Sigmoid colon (tissue), 4 donors: ENCODE measurements around the gene POLR1E.

Source experiments
- CTCF ChIP-seq, 4 experiments: fragments of 450-650 bp in 3 of 4; fragments of 200-600 bp in 1 of 4; IDR thresholded peaks; one replicate each; pipeline ENCODE4 v1.5.1; 2016 to 2019; ENCODE audit warnings: antibody characterized with exemption in 4 of 4, mild to moderate bottlenecking in 3 of 4, moderate library complexity in 2 of 4
- POLR2A ChIP-seq, 2 donors: fragments of 450-650 bp; IDR thresholded peaks; one replicate each; pipeline ENCODE4 v1.6.1; 2016; ENCODE audit warnings: antibody characterized with exemption in 2 of 2, mild to moderate bottlenecking in 2 of 2, moderate library complexity in 2 of 2
- POLR2AphosphoS5 ChIP-seq, 4 donors: sonication (generic); formaldehyde crosslinking; IDR thresholded peaks; one replicate each; pipeline ENCODE4 v1.6.1; 2017; ENCODE audit warnings: antibody characterized with exemption in 4 of 4

GRCh38 chr9:37455884-37456647 lies 29.7 kb upstream of the POLR1E start:
- TF ChIP-seq CTCF (IDR thresholded peaks at IDR 0.05) (no peak), POLR2AphosphoS5 (IDR thresholded peaks at IDR 0.05) (no peak), POLR2A (IDR thresholded peaks at IDR 0.05) (no peak)
